ENCODE measurements around the gene PDE2A. TPM values are rescaled to one million over a fixed set of nuclear protein-coding genes. Genes with fewer than 3 reads are reported as not detected.

PDE2A gene
- total RNA-seq, 1 experiment from 2014 or later = 1.2 TPM

GRCh38 chr11:72704783-72705265, 30.6 kb upstream of the PDE2A start:
- DNase-seq (ENCODE audit: low read depth) = no peak

- no peak for DNase-seq (ENCODE audit: low read depth)
These were observed 30.0 kb upstream of the PDE2A start for GRCh38 chr11:72704028-72704782.

GRCh38 chr11:72703267-72704008, 29.2 kb upstream of the PDE2A start:
- no peak for DNase-seq (ENCODE audit: low read depth)

GRCh38 chr11:72702577-72703241, 28.5 kb upstream of the PDE2A start:
- DNase-seq (ENCODE audit: low read depth) = no peak

GRCh38 chr11:72702096-72702495, 27.9 kb upstream of the PDE2A start:
- DNase-seq (ENCODE audit: low read depth) = no peak

GRCh38 chr11:72701466-72701865, 27.2 kb upstream of the PDE2A start:
- DNase-seq (ENCODE audit: low read depth) = no peak

- peak; percentile 69 for DNase-seq (ENCODE audit: low read depth)
These were observed 25.9 kb upstream of the PDE2A start for GRCh38 chr11:72700146-72700545.

GRCh38 chr11:72697814-72698213, 23.6 kb upstream of the PDE2A start:
- no peak for DNase-seq (ENCODE audit: low read depth)

GRCh38 chr11:72696866-72697700, 22.9 kb upstream of the PDE2A start:
- DNase-seq (ENCODE audit: low read depth) = no peak

GRCh38 chr11:72695354-72695753, 21.1 kb upstream of the PDE2A start:
- DNase-seq (ENCODE audit: low read depth) = no peak

GRCh38 chr11:72693271-72693968, 19.2 kb upstream of the PDE2A start:
- DNase-seq (ENCODE audit: low read depth) = no peak

GRCh38 chr11:72692498-72693237, 18.4 kb upstream of the PDE2A start:
- no peak for DNase-seq (ENCODE audit: low read depth)

- DNase-seq (ENCODE audit: low read depth) = no peak
These were observed 15.9 kb upstream of the PDE2A start for GRCh38 chr11:72690166-72690565.

GRCh38 chr11:72688929-72689328, 14.7 kb upstream of the PDE2A start:
- DNase-seq (ENCODE audit: low read depth) = no peak

- no peak for DNase-seq (ENCODE audit: low read depth)
These were observed 14.3 kb upstream of the PDE2A start for GRCh38 chr11:72688486-72688885.

GRCh38 chr11:72687326-72687725, 13.1 kb upstream of the PDE2A start:
- no peak for DNase-seq (ENCODE audit: low read depth)

- DNase-seq (ENCODE audit: low read depth) = no peak
These were observed 12.5 kb upstream of the PDE2A start for GRCh38 chr11:72686639-72687220.

GRCh38 chr11:72685560-72686480, 11.6 kb upstream of the PDE2A start:
- no peak for DNase-seq (ENCODE audit: low read depth)

Measured in M059J (cell line).